Spleen (tissue), 11 donors: ENCODE measurements around the gene CYB561D1. TPM values are rescaled to one million over a fixed set of nuclear protein-coding genes. Genes with fewer than 3 reads are reported as not detected.

Experiments used
- DNase-seq: peaks from one replicate; pipeline ENCODE4 v3.0.0-alpha.2; 2020
- H3K27ac ChIP-seq, 8 donors: fragments of 200-600 bp; sonication (generic) in 7 of 8; 1 replicate in 4 of 8; 2 replicates in 4 of 8; pipeline versions ENCODE4 v1.5.0 to v1.8.0; 2016 to 2021; ENCODE audit warnings: inconsistent platforms in 4 of 8, mild to moderate bottlenecking in 4 of 8, moderate library complexity in 1 of 8
- H3K27me3 ChIP-seq, 7 donors: fragments of 200-600 bp; sonication (generic) in 6 of 7; replicated peaks in 1 of 7; 1 replicate in 4 of 7; 2 replicates in 3 of 7; pipeline versions ENCODE4 v1.5.0 to v1.8.0; 2016 to 2021; ENCODE audit warnings: inconsistent platforms in 3 of 7, mild to moderate bottlenecking in 1 of 7
- H3K36me3 ChIP-seq, 6 donors: fragments of 200-600 bp; sonication (generic) in 5 of 6; 1 replicate in 4 of 6; 2 replicates in 2 of 6; pipeline versions ENCODE4 v1.5.0 to v1.8.0; 2016 to 2021; ENCODE audit warnings: inconsistent platforms in 2 of 6
- H3K4me1 ChIP-seq, 6 donors: fragments of 200-600 bp; sonication (generic) in 5 of 6; 1 replicate in 3 of 6; 2 replicates in 3 of 6; pipeline versions ENCODE4 v1.5.0 to v1.8.0; 2016 to 2021; ENCODE audit warnings: inconsistent platforms in 3 of 6
- H3K4me3 ChIP-seq, 8 donors: fragments of 200-600 bp; sonication (generic) in 7 of 8; 1 replicate in 4 of 8; 2 replicates in 4 of 8; pipeline versions ENCODE4 v1.5.0 to v1.8.0; 2016 to 2021; ENCODE audit warnings: inconsistent platforms in 4 of 8, mild to moderate bottlenecking in 4 of 8, moderate library complexity in 2 of 8
- H3K9me3 ChIP-seq, 8 donors: fragments of 200-600 bp; sonication (generic) in 7 of 8; 1 replicate in 4 of 8; 2 replicates in 4 of 8; pipeline versions ENCODE4 v1.5.0 to v1.8.0; 2016 to 2021; ENCODE audit warnings: inconsistent platforms in 4 of 8
- POLR2A ChIP-seq, 3 donors: fragments of 450-650 bp; IDR thresholded peaks; one replicate each; pipeline ENCODE4 v1.5.1; 2017; ENCODE audit warnings: antibody characterized with exemption in 3 of 3, mild to moderate bottlenecking in 1 of 3
- POLR2AphosphoS5 ChIP-seq, 3 donors: sonication (generic); formaldehyde crosslinking; IDR thresholded peaks; one replicate each; pipeline ENCODE4 v1.5.1; 2017; ENCODE audit warnings: antibody characterized with exemption in 3 of 3
- WGBS, 5 donors: extraction: QIAGEN DNeasy Blood & Tissue Kit in 3 of 5; methylation state at CpG; one replicate each; pipeline versions ENCODE4 v1.1.5 to v1.1.7; 2013 to 2018; 5-methylcytosine and 5-hydroxymethylcytosine counted together
- intact Hi-C: fragments of 100-400 bp; cut with DNase I; formaldehyde crosslinking; loops from one replicate; pipeline ENCODE4 v1.15.0; 2023; ENCODE audit warnings: low total_unique reads
- polyA plus RNA-seq, 3 donors: library from polyadenylated mRNA; stranded (reverse); fragments of 200-250 nt; gene quantifications; one replicate each; pipeline ENCODE4 v1.2.1, GENCODE V29; 2013
- total RNA-seq, 7 donors: library from RNA; depleted of rRNA in 3 of 7; stranded (reverse); fragments of >200 nt in 3 of 7; fragmentation: NEBNext Ultra II Directional in 4 of 7; extraction: Animal tissue kit (Norgen Biotek cat#: 25700) in 4 of 7; gene quantifications; one replicate each; pipeline versions ENCODE4 v1.1.0 to v1.2.1, GENCODE V29; 2016 to 2021
- TF ChIP-seq, protein P1 (sequence below), 11 experiments: fragments of 200-600 bp in 7 of 11; fragments of 450-650 bp in 4 of 11; sonication (generic) in 4 of 11; IDR thresholded peaks in 8 of 11; conservative IDR thresholded peaks in 3 of 11; 1 replicate in 7 of 11; 2 replicates in 4 of 11; pipeline versions ENCODE4 v1.4.0 to v1.8.0; 2016 to 2021; ENCODE audit warnings: antibody characterized with exemption in 11 of 11, inconsistent platforms in 4 of 11, mild to moderate bottlenecking in 1 of 11
- donor health status: healthy with polysubstance abuse.
- donor health status: DM: no; HTN: no; CAD: no; lungs with moderate emphysema.
- donor health status: DM: no; HTN: no; CAD: no.
- donor health status: Bipolar disorder and iron deficiency.
- donor health status: healthy.
- donor health status: DM: no; HTN: no; CAD: no.
- donor health status: DM: yes; HTN: yes; CAD: no.

Gene CYB561D1
- total and polyA plus RNA-seq, 10 donors: 4.5 to 17.6 (median 11.9) TPM

DNA sequence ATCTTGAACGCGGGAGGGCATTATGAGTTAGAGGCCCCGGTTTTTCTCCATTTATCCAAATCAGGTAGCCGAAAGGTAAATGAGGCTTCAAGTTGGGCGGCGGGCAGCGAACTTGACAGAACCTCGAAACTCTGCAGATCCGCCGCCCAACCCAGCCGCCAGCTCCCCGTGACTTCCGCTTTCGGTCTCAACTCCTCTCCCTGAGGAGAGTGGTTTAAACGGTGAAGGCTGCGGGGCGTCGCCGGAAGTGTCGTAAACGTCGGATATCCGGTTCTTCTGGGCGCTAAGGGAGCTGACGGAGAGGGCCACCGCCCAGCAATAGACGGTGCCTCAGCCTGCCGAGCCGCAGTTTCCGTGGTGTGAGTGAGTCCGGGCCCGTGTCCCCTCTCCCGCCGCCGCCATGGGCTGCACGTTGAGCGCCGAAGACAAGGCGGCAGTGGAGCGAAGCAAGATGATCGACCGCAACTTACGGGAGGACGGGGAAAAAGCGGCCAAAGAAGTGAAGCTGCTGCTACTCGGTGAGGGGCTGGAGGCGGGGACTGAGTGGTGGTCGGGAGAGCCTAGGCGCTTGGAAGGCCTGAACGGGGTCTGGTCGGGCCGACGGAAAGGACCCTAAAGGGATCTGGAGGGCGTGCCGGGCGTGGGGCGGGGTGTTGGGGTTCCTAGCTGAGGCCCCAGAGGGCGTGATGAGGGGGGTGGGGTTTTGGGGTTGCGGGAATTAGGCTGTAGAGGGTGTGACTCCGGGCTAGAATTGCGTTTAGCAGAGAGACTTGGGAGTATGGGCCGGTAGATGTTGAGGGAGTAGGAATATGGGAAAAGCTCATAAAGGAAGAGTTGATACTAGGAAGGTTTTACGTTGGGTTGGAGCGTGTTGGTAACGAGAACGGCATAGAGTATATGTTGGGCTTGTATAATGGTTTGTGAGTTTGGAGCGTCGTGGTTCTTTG, 54.7 kb downstream of the CYB561D1 start, which contains the start of gene GNAI3:
TSS of gene GNAI3 (plus strand) at position 295 of the 947 bp plus-strand sequence. CDS start at position 401, 106 bp downstream.
- intact Hi-C loops: loop anchor here (5.0 to 10.0 kb wide), 4 partner anchors 79 to 436 kb away; partner anchors contain the start of gene AHCYL1
- H3K9me3 ChIP-seq: no peaks in the 10 kb centered on the region
- TF ChIP-seq, protein P1, sequence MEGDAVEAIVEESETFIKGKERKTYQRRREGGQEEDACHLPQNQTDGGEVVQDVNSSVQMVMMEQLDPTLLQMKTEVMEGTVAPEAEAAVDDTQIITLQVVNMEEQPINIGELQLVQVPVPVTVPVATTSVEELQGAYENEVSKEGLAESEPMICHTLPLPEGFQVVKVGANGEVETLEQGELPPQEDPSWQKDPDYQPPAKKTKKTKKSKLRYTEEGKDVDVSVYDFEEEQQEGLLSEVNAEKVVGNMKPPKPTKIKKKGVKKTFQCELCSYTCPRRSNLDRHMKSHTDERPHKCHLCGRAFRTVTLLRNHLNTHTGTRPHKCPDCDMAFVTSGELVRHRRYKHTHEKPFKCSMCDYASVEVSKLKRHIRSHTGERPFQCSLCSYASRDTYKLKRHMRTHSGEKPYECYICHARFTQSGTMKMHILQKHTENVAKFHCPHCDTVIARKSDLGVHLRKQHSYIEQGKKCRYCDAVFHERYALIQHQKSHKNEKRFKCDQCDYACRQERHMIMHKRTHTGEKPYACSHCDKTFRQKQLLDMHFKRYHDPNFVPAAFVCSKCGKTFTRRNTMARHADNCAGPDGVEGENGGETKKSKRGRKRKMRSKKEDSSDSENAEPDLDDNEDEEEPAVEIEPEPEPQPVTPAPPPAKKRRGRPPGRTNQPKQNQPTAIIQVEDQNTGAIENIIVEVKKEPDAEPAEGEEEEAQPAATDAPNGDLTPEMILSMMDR (IDR thresholded peaks at IDR 0.05 in 8 of 11, conservative IDR thresholded peaks at IDR 0.05 in 3 of 11): peak in 2 of 11 experiments; percentile 11 to 15
- TF ChIP-seq POLR2AphosphoS5 (IDR thresholded peaks at IDR 0.05): peak; percentile 99
- TF ChIP-seq POLR2A (IDR thresholded peaks at IDR 0.05): peak; percentile 75 to 95 (median 88)
- H3K4me1 ChIP-seq: peaks cover 34 to 76% (median 61%) of the 10 kb centered on the region in 6 donors
- peak within 1 kb of the TSS; percentile 96 to 99 (median 98) for H3K27ac ChIP-seq
- peak within 1 kb of the TSS; percentile 42 to 88 (median 77) for H3K4me3 ChIP-seq
- DNase-seq: peak; percentile 99
- peaks cover 0 to 4% (median 0%) of the 10 kb centered on the region in 6 donors for H3K36me3 ChIP-seq
- 0 to 1% (median 0%) methylated on average over 65 to 68 of the region's 68 CpGs for WGBS, 5 donors
- no peaks in the 10 kb centered on the region for H3K27me3 ChIP-seq

Other genes with a start within 250 kb of the CYB561D1 start
- gene CELSR2, start 244.6 kb upstream of the CYB561D1 start, total RNA-seq: 1 to 10 TPM in 5 of 7 donors, under 1 TPM in 2; 0.79 to 2.9 (median 1.4) TPM
- gene CELSR2, start 244.6 kb upstream of the CYB561D1 start, polyA plus RNA-seq: under 1 TPM; 0.20 to 0.54 (median 0.46) TPM
- gene PSRC1, start 210.9 kb upstream of the CYB561D1 start, total RNA-seq: 1 to 10 TPM; 2.0 to 9.3 (median 3.1) TPM
- 1 to 10 TPM; 3.5 to 3.9 (median 3.5) TPM for gene PSRC1, start 210.9 kb upstream of the CYB561D1 start, polyA plus RNA-seq
- gene MYBPHL, start 187.1 kb upstream of the CYB561D1 start, total RNA-seq: not detected
- gene MYBPHL, start 187.1 kb upstream of the CYB561D1 start, polyA plus RNA-seq: not detected
- gene SORT1, start 96.2 kb upstream of the CYB561D1 start, total RNA-seq: 10 to 100 TPM; 33.5 to 63.9 (median 43.6) TPM
- 1 to 10 TPM; 2.0 to 6.0 (median 3.5) TPM for gene SORT1, start 96.2 kb upstream of the CYB561D1 start, polyA plus RNA-seq
- gene PSMA5, start 67.6 kb upstream of the CYB561D1 start, total RNA-seq: 10 to 100 TPM; 29.9 to 87.0 (median 62.2) TPM
- gene PSMA5, start 67.6 kb upstream of the CYB561D1 start, polyA plus RNA-seq: 10 to 100 TPM; 35.8 to 63.9 (median 61.2) TPM
- 1 to 10 TPM in 5 of 7 donors, under 1 TPM in 2; 0.46 to 2.5 (median 1.3) TPM for gene SYPL2, start 27.5 kb upstream of the CYB561D1 start, total RNA-seq
- under 1 TPM; 0.26 to 0.51 (median 0.41) TPM for gene SYPL2, start 27.5 kb upstream of the CYB561D1 start, polyA plus RNA-seq
- gene ATXN7L2, start 10.2 kb upstream of the CYB561D1 start, total RNA-seq: 10 to 100 TPM in 2 of 7 donors, 1 to 10 TPM in 5; 7.9 to 11.9 (median 8.7) TPM
- 10 to 100 TPM in 2 of 3 donors, 1 to 10 TPM in 1; 7.1 to 16.8 (median 12.2) TPM for gene ATXN7L2, start 10.2 kb upstream of the CYB561D1 start, polyA plus RNA-seq
- 1 to 10 TPM; 3.7 to 8.5 (median 6.0) TPM for gene AMIGO1, start 15.6 kb downstream of the CYB561D1 start, total RNA-seq
- under 1 TPM; 0.57 to 0.99 (median 0.67) TPM for gene AMIGO1, start 15.6 kb downstream of the CYB561D1 start, polyA plus RNA-seq
- not detected for gene GPR61, start 45.8 kb downstream of the CYB561D1 start, total RNA-seq
- not detected for gene GPR61, start 45.8 kb downstream of the CYB561D1 start, polyA plus RNA-seq
- 10 to 100 TPM in 4 of 7 donors, 1 to 10 TPM in 3; 7.4 to 11.4 (median 10.4) TPM for gene GNAI3, start 54.5 kb downstream of the CYB561D1 start, total RNA-seq
- 1 to 10 TPM; 1.8 to 3.3 (median 2.7) TPM for gene GNAI3, start 54.5 kb downstream of the CYB561D1 start, polyA plus RNA-seq
- gene GNAT2, start 125.5 kb downstream of the CYB561D1 start, total RNA-seq: under 1 TPM in 2 of 7 donors, not detected in 5; 0.59 to 0.92 TPM
- under 1 TPM in 1 of 3 donors, not detected in 2; 0.08 TPM for gene GNAT2, start 125.5 kb downstream of the CYB561D1 start, polyA plus RNA-seq
- gene AMPD2, start 125.7 kb downstream of the CYB561D1 start, total RNA-seq: 100 to 1,000 TPM; 112 to 193 (median 170) TPM
- gene AMPD2, start 125.7 kb downstream of the CYB561D1 start, polyA plus RNA-seq: 10 to 100 TPM; 25.2 to 66.1 (median 60.3) TPM
- 10 to 100 TPM; 23.4 to 53.8 (median 33.8) TPM for gene GSTM4, start 162.0 kb downstream of the CYB561D1 start, total RNA-seq
- 10 to 100 TPM; 14.8 to 37.8 (median 16.5) TPM for gene GSTM4, start 162.0 kb downstream of the CYB561D1 start, polyA plus RNA-seq
- gene GSTM2, start 174.0 kb downstream of the CYB561D1 start, total RNA-seq: 100 to 1,000 TPM in 1 of 7 donors, 10 to 100 TPM in 6; 34.8 to 100 (median 52.2) TPM
- gene GSTM2, start 174.0 kb downstream of the CYB561D1 start, polyA plus RNA-seq: 10 to 100 TPM; 26.2 to 80.9 (median 67.9) TPM
- gene GSTM1, start 193.7 kb downstream of the CYB561D1 start, total RNA-seq: 10 to 100 TPM in 4 of 7 donors, not detected in 3; 40.8 to 98.6 (median 65.9) TPM
- gene GSTM1, start 193.7 kb downstream of the CYB561D1 start, polyA plus RNA-seq: 10 to 100 TPM in 2 of 3 donors, under 1 TPM in 1; 0.47 to 74.4 (median 41.6) TPM
- gene GSTM5, start 218.2 kb downstream of the CYB561D1 start, total RNA-seq: 10 to 100 TPM in 1 of 7 donors, 1 to 10 TPM in 6; 1.4 to 13.1 (median 3.7) TPM
- 1 to 10 TPM; 2.8 to 4.2 (median 3.4) TPM for gene GSTM5, start 218.2 kb downstream of the CYB561D1 start, polyA plus RNA-seq
- gene GSTM3, start 246.9 kb downstream of the CYB561D1 start, total RNA-seq: 10 to 100 TPM in 6 of 7 donors, 1 to 10 TPM in 1; 8.9 to 42.4 (median 21.9) TPM
- 10 to 100 TPM; 11.2 to 44.0 (median 16.9) TPM for gene GSTM3, start 246.9 kb downstream of the CYB561D1 start, polyA plus RNA-seq